Globus pallidus (tissue), 1 donor: ENCODE results near the gene PLCB1.
A peak's percentile ranks its signal among the peaks of the same experiment; 100 is the strongest.

Source experiments
- DNase-seq: peaks from one replicate; pipeline ENCODE4 v3.0.0-alpha.2; 2015; ENCODE audit warnings: low spot score

PLCB1 gene

GRCh38 chr20:8880085-8880853, 748.2 kb downstream of the PLCB1 start:
- DNase-seq: no peak

GRCh38 chr20:8891039-8891438, 759.0 kb downstream of the PLCB1 start:
- DNase-seq: no peak

GRCh38 chr20:8895472-8895871, 763.4 kb downstream of the PLCB1 start:
- no peak for DNase-seq

- DNase-seq: no peak
Observed at GRCh38 chr20:8898823-8899222, 766.8 kb downstream of the PLCB1 start.

- peak; percentile 2 for DNase-seq
Observed at GRCh38 chr20:8901237-8902025, 769.4 kb downstream of the PLCB1 start.

GRCh38 chr20:8903655-8904605, 771.9 kb downstream of the PLCB1 start:
- DNase-seq: no peak

GRCh38 chr20:8909596-8909995, 777.5 kb downstream of the PLCB1 start:
- no peak for DNase-seq

GRCh38 chr20:8912096-8912495, 780.0 kb downstream of the PLCB1 start:
- no peak for DNase-seq

- no peak for DNase-seq
Observed at GRCh38 chr20:8912731-8913130, 780.7 kb downstream of the PLCB1 start.

- no peak for DNase-seq
Observed at GRCh38 chr20:8913456-8913855, 781.4 kb downstream of the PLCB1 start.

- DNase-seq: no peak
Observed at GRCh38 chr20:8914421-8914820, 782.4 kb downstream of the PLCB1 start.

- no peak for DNase-seq
Observed at GRCh38 chr20:8917084-8917483, 785.0 kb downstream of the PLCB1 start.

GRCh38 chr20:8918145-8918544, 786.1 kb downstream of the PLCB1 start:
- no peak for DNase-seq

- no peak for DNase-seq
Observed at GRCh38 chr20:8924539-8924938, 792.5 kb downstream of the PLCB1 start.

GRCh38 chr20:8930726-8931125, 798.7 kb downstream of the PLCB1 start:
- no peak for DNase-seq

GRCh38 chr20:8932192-8933165, 800.4 kb downstream of the PLCB1 start:
- no peak for DNase-seq

GRCh38 chr20:8933381-8933807, 801.3 kb downstream of the PLCB1 start:
- DNase-seq: peak; percentile 1

GRCh38 chr20:8934362-8934761, 802.3 kb downstream of the PLCB1 start:
- DNase-seq: no peak
